Stimulated activated naive CD8-positive, alpha-beta T cell treated with anti-CD3 and anti-CD28 coated beads, Interleukin-15, Interleukin-2, amounts not matched to agents 100 U/mL and 50 U/mL, for 24 hours (primary cell): ENCODE measurements around the gene MAGI3.
"Not testable (repeated sequence)": the region's sequence is repeated elsewhere in the genome, so short reads cannot be mapped to it uniquely, and the experiment has no call there.

Experiments used
- ATAC-seq: fragments of 150-1000 bp; cut with Tn5 transposase; one replicate; pipeline ENCODE4 v1.10.0; 2021
- DNase-seq: peaks from one replicate; pipeline ENCODE4 v3.0.0; 2021

MAGI3 gene

GRCh38 chr1:113579256-113580018 is 189.1 kb downstream of the MAGI3 start:
- ATAC-seq = no peak
- no peak for DNase-seq

DNA sequence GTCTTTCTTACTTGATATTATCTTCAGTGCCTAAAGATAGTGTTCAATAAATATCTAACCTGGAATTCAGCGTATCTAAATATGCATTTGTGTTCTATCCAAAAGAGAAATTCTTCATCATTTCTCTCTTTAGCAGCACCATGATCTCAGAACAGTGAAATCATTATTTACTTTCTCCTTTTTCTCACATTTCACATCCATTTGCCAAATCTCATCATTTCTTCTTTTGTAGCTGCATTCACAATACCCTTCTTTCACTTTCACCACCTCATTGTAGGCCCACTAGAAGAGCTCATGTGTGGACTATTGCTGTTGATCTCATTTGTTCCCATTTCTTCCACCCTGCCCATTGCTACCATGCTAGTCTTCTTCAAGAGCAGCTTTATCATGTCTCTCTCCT is 191.0 kb downstream of the MAGI3 start:
- ATAC-seq = no peak

GRCh38 chr1:113582084-113582483 is 191.8 kb downstream of the MAGI3 start:
- DNase-seq = no peak
- ATAC-seq = no peak

More for the DNA sequence above, 191.0 kb downstream of the MAGI3 start:
- DNase-seq = no peak

GRCh38 chr1:113587475-113587874 is 197.2 kb downstream of the MAGI3 start:
- ATAC-seq (no peak), DNase-seq (no peak)

DNA sequence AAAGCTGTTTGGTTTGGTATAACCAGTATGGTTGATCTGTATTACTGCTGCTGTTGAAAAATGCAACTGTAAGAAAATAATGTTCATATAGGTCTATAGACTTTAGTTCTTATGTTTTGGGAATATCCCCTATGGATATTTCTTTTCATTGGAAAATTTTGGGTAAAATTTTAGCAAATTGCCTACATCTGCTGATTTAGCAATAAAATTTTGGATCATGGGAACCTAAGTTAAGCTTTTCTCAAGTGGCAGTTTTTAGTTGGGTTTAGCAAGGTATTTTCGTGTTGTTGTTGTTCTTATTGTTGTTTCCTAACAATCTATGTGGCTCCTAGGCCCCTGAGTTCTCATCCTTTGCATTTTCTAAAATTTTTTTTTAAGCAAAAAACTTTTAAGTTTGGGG is 201.9 kb downstream of the MAGI3 start:
- no peak for ATAC-seq
- DNase-seq = no peak

DNA sequence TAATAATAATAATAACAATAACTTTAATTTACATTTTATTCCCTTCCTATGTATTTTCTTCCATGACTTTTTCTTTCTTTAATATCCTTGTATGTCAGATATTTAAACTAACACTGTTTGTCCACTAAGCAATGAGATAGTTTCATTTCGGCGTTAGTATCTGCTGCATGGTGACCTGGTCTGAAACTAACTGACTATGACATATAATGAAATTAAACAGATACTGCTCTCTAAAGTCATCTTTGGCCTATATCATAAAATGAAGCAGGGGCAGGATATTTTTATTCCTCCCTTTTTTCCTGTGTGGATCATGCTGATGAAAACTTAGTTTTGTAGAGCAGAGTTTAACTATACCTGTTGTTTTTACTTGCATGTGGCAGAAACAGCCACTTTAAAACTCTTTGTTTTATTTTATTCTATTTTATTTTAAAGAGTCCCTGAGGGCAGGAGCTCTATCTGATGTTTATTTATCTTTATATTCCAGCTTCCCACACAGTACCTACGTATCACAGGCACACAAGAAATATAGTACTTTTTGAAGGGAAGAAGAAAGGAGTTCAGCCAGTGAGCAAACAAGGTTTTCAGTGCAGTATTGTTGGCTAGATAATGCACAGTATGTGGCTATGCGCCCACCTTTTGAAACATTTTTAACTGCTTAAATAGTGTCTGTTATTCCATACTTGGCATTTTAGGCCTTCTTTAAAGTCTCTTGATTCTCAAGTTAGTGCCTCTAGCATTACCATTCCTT is 203.4 kb downstream of the MAGI3 start:
- DNase-seq (no peak), ATAC-seq (no peak)

- not testable (repeated sequence) for ATAC-seq, DNase-seq
These were observed 214.2 kb downstream of the MAGI3 start for GRCh38 chr1:113604466-113604865.

- ATAC-seq (no peak), DNase-seq (no peak)
These were observed 214.8 kb downstream of the MAGI3 start for GRCh38 chr1:113605146-113605545.

DNA sequence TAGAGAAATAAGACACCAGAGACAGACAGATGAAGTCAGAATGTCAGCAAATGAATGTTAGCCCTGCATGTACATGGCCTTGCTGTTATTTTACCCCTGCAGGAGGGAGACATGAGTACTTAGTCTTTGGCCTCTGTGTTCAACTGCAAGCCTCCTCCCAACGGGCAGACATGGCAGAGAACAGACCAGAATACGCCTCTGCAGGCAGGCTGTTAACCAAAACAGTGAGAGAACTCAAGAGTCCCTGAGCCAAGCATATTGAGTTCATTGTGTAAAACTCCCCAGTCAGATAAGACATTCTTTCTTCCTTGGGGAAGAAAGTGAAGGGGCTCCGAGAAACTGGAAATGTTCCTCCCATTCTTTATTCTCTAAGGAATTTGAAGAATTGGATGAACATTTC is 218.1 kb downstream of the MAGI3 start:
- DNase-seq (no peak), ATAC-seq (no peak)

GRCh38 chr1:113610372-113610771 is 220.1 kb downstream of the MAGI3 start:
- ATAC-seq = no peak
- no peak for DNase-seq

DNA sequence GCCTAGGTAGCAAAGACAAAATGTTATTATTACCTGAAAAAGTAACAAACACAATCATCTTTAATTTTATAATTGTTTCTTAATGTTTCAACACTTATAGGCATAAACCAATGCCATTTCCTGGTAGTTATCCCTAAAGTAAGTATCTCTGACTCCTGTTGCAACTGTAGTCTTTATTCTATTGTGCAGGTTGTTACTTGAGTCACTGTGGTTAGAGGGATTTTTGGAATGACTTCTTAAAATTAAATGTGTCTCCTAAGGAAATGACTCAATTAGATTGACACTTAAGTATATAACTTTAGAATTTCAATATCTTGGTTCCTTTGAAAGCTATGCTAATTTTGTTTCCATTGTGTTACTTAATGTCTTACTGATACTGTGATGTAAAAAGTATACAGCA is 225.1 kb downstream of the MAGI3 start:
- ATAC-seq = no peak
- no peak for DNase-seq

DNA sequence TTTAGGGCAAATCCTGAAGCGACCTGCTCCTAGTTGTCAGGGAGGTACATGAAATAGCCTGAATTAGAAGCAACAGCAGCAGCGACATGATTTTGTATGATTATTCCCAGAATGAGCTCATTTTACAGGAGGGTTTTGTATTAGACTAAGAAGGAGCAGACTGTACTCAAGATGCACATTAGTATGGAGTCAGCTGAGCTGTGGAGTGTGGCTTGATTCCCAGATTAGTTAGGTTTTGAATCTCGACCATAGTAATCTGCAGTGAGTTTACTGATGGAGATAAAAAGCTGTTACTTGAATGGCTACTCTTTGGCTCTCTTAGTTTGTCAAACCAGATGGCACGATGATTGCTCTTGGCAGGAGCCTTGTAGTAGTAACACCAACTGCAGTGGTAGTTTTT is 225.8 kb downstream of the MAGI3 start:
- ATAC-seq (no peak), DNase-seq (no peak)

- DNase-seq (no peak), ATAC-seq (peak; percentile 23)
These were observed 227.3 kb downstream of the MAGI3 start for GRCh38 chr1:113617438-113618141.

GRCh38 chr1:113628997-113629396 is 238.7 kb downstream of the MAGI3 start:
- DNase-seq (no peak), ATAC-seq (no peak)

- DNase-seq (no peak), ATAC-seq (no peak)
These were observed 240.3 kb downstream of the MAGI3 start for GRCh38 chr1:113630340-113631327.

GRCh38 chr1:113641396-113641795 is 251.1 kb downstream of the MAGI3 start:
- no peak for DNase-seq
- ATAC-seq = no peak

DNA sequence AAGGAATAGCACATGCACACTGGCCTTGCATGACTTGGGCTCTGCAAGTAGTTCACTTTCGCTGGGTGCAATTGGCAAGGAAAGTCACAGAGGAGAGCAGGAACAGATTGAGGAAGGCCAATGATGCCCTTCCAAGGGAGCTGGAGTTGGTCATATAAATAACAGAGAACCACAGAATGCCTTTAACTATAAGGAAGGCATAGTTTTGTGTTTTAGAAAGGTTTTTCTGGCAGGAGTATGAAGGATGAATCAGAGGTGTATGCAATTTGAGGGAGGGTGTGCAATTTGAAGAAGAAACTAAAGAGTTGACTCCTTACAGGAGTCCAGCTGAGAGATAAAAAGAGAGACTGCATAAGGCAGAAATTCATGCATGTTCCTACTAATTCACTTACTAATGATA is 256.8 kb downstream of the MAGI3 start:
- no peak for ATAC-seq
- DNase-seq = no peak

DNA sequence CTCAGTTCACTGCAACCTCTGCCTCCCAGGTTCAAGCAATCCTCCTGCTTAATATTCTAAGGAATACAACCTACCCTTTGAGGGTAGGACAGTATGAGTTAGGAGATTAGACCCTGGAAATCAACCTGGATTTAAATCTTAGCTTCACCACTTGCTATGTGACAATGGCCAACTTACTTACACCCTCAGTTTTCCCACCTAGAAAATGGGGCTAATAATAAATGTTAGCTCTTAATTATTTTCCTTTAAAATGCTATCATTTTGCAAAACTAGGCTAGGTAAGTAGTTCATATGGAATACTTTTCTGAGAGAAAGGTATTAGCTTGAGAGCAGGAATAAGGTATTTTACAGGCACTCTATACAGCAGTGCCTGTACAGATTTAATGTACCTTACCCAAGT is 258.2 kb downstream of the MAGI3 start:
- DNase-seq (no peak), ATAC-seq (no peak)

DNA sequence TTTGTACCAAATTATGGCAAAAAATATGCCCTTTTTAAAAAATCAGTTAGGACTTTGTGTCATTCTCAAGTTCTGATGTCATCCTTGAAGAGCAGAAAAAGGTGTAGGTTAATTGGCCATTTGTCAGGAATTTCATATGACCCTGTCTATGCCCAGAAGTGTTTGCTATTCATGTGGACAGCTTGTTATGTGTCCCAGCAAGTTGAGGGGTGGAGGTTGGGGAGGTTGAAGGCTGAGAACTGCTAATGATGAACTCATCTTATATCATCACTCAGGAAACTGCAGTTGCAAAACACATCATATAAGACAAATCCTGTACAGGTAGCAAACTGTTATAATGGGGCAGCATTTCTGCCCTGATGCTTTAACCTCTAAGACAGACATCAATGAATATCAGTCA is 262.5 kb downstream of the MAGI3 start:
- no peak for ATAC-seq
- DNase-seq = no peak

DNA sequence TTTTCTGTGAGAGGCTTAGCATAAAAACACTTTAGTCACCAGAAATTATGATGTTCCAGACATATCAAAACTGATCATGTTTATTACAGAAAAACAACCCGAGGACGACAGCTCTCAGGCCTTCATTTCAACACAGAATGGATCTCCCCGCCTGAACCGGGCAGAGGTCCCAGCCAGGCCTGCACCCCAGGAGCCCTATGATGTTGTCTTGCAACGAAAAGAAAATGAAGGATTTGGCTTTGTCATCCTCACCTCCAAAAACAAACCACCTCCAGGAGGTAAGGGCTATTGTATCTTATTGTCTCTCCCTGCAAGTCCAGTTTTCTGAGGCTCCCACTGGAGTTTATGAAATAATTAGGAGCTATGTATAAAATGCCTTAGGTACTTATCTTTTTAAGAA is 263.4 kb downstream of the MAGI3 start:
- ATAC-seq (no peak), DNase-seq (no peak)

DNA sequence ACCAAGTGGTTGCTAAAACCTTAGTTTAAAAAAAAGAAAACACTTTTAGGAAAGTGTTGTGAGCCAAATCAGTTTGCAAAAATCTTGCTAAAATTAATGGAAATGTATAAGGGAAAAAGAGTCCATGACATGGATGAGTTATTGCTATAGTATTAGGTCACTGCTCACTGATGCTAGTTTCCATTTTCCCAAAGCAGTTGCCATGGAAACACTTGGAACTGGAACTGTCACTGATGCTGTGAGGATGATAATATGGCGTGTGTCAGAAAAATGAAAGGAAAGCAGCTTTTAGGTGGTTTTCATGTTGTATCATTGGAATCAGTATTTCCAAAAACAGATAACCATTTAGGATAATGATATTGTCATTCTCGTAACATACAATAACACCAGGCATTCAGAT is 264.6 kb downstream of the MAGI3 start:
- ATAC-seq (no peak), DNase-seq (no peak)

DNA sequence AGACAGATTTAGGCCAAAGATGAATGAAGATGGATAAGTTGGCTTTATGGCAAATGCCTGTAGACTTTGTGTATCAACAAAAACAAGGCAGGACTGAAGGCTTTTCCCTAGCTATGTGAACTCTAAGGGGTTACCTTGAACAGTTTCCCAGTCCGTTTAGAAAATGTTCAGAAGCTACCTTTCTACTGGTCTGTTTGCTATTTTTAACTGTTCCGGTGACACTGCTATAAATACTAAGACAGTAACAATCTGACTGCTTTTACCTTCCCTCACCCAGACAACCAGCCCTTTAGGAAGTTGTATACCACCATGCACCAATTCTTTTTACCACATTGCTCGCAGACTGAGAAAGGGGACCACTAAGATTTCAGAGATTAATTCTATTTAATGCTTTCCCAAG is 266.8 kb downstream of the MAGI3 start:
- DNase-seq = no peak
- no peak for ATAC-seq
